H1 (cell line): ENCODE results near the gene AGPS.

Experiments used
- BCL11A ChIP-seq, 2 experiments: IDR thresholded peaks; one replicate each; pipeline ENCODE4 v1.6.1; 2011; ENCODE audit warnings: low read depth in 2 of 2, low read length in 2 of 2, mild to moderate bottlenecking in 2 of 2
- CHD1 ChIP-seq: IDR thresholded peaks from 2 replicates; pipeline ENCODE4 v1.6.1; 2012; ENCODE audit warnings: low read depth, low read length, improper control_type of control experiment
- CREB1 ChIP-seq: IDR thresholded peaks from 2 replicates; pipeline ENCODE4 v1.6.1; 2012; ENCODE audit warnings: inconsistent platforms
- CTCF ChIP-seq, 3 experiments: IDR thresholded peaks; 1 replicate in 2 of 3; 2 replicates in 1 of 3; pipeline versions ENCODE4 v1.5.1 to v1.6.1; 2011; ENCODE audit warnings: low read length in 3 of 3, mild to moderate bottlenecking in 3 of 3, inconsistent platforms in 2 of 3, low read depth in 1 of 3, moderate library complexity in 1 of 3; ENCODE audit not compliant: insufficient read depth in 1 of 3; ENCODE audit errors: control extremely low read depth in 1 of 3
- EP300 ChIP-seq, 2 experiments: IDR thresholded peaks; 1 replicate in 1 of 2; 2 replicates in 1 of 2; pipeline ENCODE4 v1.6.1; 2011 to 2012; ENCODE audit warnings: low read depth in 2 of 2, low read length in 2 of 2, mild to moderate bottlenecking in 2 of 2, borderline replicate concordance in 1 of 2, inconsistent platforms in 1 of 2, moderate library complexity in 1 of 2
- EZH2 ChIP-seq: fragments of 200-600 bp; sonication (generic); IDR thresholded peaks from 2 replicates; pipeline ENCODE4 v1.7.1; 2012; ENCODE audit warnings: low read depth, mild to moderate bottlenecking, moderate library complexity, low read length, inconsistent platforms; ENCODE audit not compliant: severe bottlenecking
- KDM4A ChIP-seq: IDR thresholded peaks from one replicate; pipeline ENCODE4 v1.7.1; 2012; ENCODE audit warnings: low read depth, mild to moderate bottlenecking, moderate library complexity, low read length, inconsistent platforms; ENCODE audit not compliant: severe bottlenecking
- POLR2A ChIP-seq, 2 experiments: IDR thresholded peaks; 1 replicate in 1 of 2; 2 replicates in 1 of 2; pipeline ENCODE4 v1.6.1; 2011; ENCODE audit warnings: low read depth in 2 of 2, low read length in 2 of 2, mild to moderate bottlenecking in 2 of 2; ENCODE audit errors: control extremely low read depth in 1 of 2
- POLR2AphosphoS5 ChIP-seq: IDR thresholded peaks from 2 replicates; pipeline ENCODE4 v1.6.1; 2011; ENCODE audit warnings: low read depth, low read length
- SP1 ChIP-seq: IDR thresholded peaks from 2 replicates; pipeline ENCODE4 v1.6.1; 2011; ENCODE audit warnings: low read depth, low read length
- USF2 ChIP-seq: IDR thresholded peaks from 2 replicates; pipeline ENCODE4 v1.6.1; 2011; ENCODE audit warnings: low read length, improper control_type of control experiment

GRCh38 chr2:177466337-177467195, 74.0 kb downstream of the AGPS start:
- TF ChIP-seq POLR2AphosphoS5 (no peak), KDM4A (no peak), BCL11A (IDR thresholded peaks at IDR 0.05; ENCODE audit: low read depth in 2 of 2, low read length in 2 of 2) (no peak), CREB1 (no peak), EZH2 (no peak), EP300 (IDR thresholded peaks at IDR 0.05; ENCODE audit: borderline replicate concordance in 1 of 2, low read depth in 2 of 2, low read length in 2 of 2) (no peak), POLR2A (IDR thresholded peaks at IDR 0.05; ENCODE audit: control extremely low read depth in 1 of 2, low read depth in 2 of 2, low read length in 2 of 2) (no peak), SP1 (no peak), CTCF (IDR thresholded peaks at IDR 0.05; ENCODE audit: control extremely low read depth in 1 of 3, insufficient read depth in 1 of 3, low read depth in 1 of 3, low read length in 3 of 3) (no peak), CHD1 (no peak), USF2 (no peak)
